NCI-H1930 (cell line): ENCODE results near the gene LCE2C.
"Not testable (repeated sequence)": the region's sequence is repeated elsewhere in the genome, so short reads cannot be mapped to it uniquely, and the experiment has no call there.

Experiments
- DNase-seq, 2 experiments: peaks; one replicate each; lab custom pipeline; 2025; lab: John Stamatoyannopoulos, UW

Gene LCE2C, protein sequence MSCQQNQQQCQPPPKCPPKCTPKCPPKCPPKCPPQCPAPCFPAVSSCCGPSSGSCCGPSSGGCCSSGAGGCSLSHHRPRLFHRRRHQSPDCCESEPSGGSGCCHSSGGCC

DNA sequence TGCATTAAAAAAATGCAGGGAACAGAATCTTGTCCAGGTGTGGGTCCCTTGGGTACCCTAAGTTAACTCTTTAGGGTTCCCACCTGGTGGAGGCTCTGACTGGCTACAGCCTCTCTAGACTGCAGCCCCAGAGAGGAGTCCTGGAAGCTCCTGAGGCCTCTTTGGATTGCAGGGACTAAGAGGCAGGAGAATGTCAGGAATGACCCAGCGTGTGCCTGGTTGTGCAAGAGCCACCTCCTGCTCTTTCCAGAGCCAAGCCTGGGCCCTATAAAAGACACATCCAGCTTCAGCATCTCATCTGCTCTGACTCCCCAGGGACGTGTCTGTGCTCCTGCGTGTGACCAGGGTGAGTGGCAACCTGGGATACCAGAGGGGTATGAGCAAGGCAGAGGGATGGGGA is at the start of gene LCE2C:
TSS of gene LCE2C (plus strand) at position 297 of the 400 bp plus-strand sequence. CDS start 737 bp downstream, outside the sequence.
- not testable (repeated sequence) for DNase-seq

- DNase-seq, result no peak
These were observed 48.3 kb upstream of the LCE2C start for GRCh38 chr1:152626744-152627143.

DNA sequence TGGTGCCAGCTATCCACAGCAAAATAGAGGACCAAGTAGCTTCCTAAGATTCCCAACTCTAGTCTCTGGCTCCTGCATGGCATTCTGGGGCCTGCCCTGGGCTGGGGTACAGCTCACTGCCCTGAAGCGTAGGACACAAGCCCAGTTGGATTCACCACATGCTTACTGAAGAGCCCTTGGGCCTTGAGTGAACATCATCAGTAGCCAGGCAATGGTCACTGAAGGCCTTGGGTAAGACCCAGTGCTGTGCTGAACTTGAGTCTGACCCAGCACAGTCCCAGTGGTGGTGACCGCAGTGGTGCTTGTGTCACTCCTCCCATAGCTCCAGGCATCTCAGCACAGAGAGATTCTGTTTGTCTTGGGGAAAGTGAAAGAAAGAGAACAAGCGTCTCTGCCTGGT is 44.5 kb upstream of the LCE2C start:
- no peak for DNase-seq

DNA sequence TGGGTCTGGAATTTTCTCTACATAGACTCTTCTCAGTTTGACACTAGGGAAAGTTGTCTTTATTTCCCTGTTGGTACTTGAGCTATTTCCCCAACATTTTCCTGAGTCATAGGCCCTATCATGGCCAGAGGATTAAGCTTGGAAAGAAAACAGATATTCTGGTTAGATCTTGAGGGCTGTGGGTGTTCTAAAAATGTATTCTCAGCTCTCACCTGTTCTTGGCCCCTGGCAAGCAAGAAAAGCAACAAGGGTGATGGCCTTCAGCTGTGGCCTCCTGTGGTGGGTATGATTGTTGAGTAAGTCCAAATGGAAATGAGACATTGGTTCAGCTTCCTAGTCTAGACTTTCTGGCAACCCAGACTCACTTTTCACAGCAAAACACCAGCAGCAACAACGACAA is 34.7 kb upstream of the LCE2C start:
- no peak for DNase-seq

DNA sequence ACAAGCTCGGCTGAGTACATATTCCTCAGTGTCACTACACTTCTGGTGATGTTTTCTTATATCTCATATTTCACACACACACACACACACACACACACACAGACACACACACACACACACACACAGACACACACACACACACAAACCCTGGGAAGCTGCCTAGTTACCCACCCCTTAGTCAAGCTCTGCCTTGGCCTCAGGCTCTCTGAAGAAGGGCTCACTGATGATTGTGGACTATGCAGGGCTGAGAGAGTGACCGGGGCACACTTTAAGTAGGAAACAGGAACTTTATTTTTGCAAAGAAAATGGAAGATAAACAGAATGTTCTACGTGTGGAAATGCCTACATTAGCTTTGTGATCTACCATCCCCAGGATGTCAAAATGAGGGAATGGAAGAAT is 31.1 kb upstream of the LCE2C start:
- no peak for DNase-seq

- no peak for DNase-seq
These were observed 29.9 kb upstream of the LCE2C start for GRCh38 chr1:152645146-152645545.

GRCh38 chr1:152646656-152647055 is 28.4 kb upstream of the LCE2C start:
- no peak for DNase-seq

- DNase-seq, result peak in 1 of 2 experiments; percentile 50
These were observed 21.0 kb upstream of the LCE2C start for GRCh38 chr1:152654110-152654509.

- no peak for DNase-seq
These were observed 18.6 kb upstream of the LCE2C start for GRCh38 chr1:152656459-152656858.

GRCh38 chr1:152657677-152658076 is 17.4 kb upstream of the LCE2C start:
- no peak for DNase-seq

GRCh38 chr1:152658649-152659048 is 16.4 kb upstream of the LCE2C start:
- DNase-seq, result no peak

- no peak for DNase-seq
These were observed 12.0 kb upstream of the LCE2C start, which contains the start of gene LCE2D for GRCh38 chr1:152663098-152663497. Gene LCE2D (plus strand): TSS chr1:152663380. CDS start chr1:152664106, 726 bp downstream.

GRCh38 chr1:152666171-152666570 is 8.9 kb upstream of the LCE2C start:
- DNase-seq, result not testable (repeated sequence)

DNA sequence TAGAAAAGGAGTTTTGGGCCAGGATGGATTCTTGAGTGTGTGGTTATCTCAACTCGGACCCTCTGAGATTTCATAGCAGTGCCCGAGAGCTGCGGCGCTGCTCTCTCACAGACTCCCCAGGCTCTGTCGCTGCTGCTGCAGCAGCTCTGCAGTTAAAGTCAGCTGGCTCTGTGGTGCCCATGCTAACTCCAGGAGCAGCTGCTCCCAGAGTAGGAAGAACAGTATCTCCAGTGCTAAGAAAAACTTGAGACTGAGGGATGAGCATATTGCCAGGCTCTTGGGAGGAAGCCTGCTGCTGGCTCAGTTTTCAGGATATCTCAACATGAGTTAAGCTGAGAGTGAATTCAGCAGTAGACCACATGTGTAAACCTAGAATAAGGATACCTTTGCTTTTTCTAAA is 7.4 kb upstream of the LCE2C start:
- no peak for DNase-seq

DNA sequence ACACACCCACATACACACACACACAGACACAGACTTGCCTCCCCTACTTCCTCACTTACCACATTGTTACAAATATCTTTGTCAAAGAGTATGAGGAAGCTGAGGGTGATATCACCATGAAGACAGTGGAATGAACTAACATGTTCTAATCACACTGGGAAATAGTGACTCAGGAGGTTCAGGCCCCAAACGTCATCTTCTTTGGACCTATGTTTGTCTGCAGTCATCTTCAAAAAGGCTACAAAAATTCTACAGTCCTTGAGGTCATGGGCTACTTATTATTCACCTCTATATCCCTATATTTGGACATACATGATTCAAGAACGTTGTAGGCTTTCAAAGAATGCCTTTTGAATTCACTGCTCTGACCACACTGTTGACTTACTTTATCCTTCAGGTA is 2.1 kb upstream of the LCE2C start:
- DNase-seq, result no peak

- DNase-seq, result no peak
These were observed 4.4 kb downstream of the LCE2C start for GRCh38 chr1:152679459-152679858.

DNA sequence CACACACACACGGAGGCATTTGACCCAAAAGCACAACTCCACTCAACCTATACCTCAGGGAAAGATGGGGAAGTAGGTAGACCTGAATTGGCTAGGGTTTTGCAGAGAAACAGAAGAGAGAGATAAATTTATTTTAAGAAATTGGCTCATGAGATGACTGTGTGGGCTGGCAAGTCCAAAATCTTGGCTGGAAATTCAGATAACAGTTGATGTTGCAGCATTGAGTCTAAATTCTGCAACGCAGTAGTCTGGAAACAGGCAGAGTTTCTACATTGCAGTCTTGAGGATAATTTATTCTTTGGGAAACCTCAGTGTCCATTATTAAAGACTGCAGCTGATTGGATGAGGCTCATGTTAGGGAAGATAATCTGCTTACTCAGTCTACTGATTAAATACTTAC is 6.5 kb downstream of the LCE2C start:
- no peak for DNase-seq

GRCh38 chr1:152683846-152684245 is 8.8 kb downstream of the LCE2C start:
- DNase-seq, result no peak

DNA sequence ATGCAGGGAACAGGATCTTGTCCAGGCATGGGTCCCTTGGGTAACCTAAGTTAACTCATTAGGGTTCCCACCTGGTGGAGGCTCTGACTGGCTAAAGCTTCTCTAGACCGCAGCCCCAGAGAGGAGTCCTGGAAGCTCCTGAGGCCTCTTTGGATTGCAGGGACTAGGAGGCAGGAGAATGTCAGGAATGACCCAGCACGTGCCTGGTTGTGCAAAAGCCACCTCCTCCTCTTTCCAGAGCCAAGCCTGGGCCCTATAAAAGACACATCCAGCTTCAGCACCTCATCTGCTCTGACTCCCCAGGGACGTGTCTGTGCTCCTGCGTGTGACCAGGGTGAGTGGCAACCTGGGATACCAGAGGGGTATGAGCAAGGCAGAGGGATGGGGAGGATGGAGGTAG is 10.7 kb downstream of the LCE2C start, which contains the start of gene LCE2B:
TSS of gene LCE2B (plus strand) at position 301 of the 400 bp plus-strand sequence. CDS start 721 bp downstream, outside the sequence.
- DNase-seq, result not testable (repeated sequence)

DNA sequence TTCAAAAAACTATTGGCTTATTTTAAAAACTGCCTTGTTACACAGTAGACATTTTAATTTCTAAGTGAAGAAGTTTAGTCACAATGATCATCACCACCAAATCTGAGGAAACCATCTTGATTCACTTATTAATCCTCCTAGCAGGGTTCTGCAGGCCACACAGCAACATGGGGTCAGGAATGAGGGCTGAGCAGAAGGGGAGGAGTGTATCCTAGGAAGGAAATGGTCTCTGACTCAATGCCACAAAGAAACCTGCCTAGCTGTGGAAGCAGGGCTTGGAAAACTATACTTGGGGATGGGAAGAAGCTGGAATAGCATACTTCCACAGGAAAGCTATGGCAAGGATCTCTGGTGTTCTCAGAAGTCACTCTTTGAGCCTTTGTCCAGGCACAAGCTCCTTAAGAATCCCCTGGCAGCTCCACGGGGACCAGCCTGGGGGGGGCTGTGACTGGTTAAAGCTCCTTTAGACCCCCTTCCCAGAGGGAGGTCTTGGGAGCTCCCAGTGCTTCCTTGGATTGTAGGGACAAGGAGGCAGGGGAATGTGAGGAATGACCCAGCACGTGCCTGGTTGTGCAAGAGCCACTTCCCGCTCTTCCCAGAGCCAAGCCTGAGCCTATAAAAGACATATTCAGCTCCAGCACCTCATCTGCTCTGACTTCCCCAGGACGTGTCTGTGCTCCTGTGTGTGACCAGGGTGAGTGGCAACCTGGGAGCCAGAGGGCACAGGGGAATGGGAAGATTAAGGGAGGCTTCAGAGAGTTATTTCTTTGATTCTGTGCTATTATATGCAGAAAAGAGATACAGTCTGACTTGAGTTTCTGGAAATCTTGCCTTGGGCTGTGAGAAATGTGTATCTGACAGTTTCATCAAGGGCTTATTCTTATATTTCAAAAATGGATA is 22.9 kb downstream of the LCE2C start, which contains the start of gene LCE2A:
TSS of gene LCE2A (plus strand) at position 645 of the 900 bp plus-strand sequence. CDS start 557 bp downstream, outside the sequence.
- no peak for DNase-seq

DNA sequence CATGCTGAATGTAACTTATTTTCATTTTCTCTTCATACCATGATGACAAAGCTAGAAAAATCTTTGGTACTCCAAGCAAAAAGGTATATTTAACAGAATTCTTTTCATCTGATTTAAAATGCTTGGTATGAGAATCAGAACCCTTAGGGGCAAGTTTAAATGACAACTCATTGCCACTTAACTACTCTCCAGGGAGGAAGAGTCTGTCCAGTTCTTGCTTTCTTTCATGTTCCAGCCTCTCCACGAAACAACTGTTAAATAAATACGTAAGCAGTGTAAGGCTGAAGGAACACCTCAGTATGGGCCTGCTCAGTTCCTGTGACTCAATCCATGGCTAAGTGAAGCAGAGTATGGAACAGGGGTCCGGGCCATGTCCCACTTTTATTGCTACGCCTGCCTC is 24.7 kb downstream of the LCE2C start:
- DNase-seq, result no peak

DNA sequence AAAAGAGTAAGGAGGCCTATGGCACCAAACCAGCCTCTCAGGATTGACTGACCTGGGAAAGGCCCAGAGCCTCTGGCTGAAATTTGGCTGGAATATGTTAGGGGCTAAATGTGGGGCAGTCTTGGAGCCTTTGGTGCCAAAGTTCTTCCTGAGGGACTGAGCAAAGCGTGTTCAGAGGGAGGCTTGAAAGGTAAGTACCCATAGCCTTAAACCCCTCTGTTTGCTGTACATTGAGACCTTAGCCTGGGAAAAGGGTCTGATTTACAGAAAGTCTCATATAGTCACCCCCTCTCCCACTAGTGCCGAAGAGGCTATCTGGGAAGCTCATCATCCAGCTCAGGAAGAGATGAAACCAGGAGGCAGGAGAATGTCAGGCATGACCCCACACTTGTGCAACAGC is 32.8 kb downstream of the LCE2C start, which contains the start of gene LCE4A:
TSS of gene LCE4A (plus strand) at position 301 of the 400 bp plus-strand sequence. CDS start 916 bp downstream, outside the sequence.
- no peak for DNase-seq

GRCh38 chr1:152718238-152718637 is 43.2 kb downstream of the LCE2C start:
- DNase-seq, result no peak
